Measurements from ENCODE around the gene KRTAP10-12. TPM values are rescaled to one million over a fixed set of nuclear protein-coding genes. Genes with fewer than 3 reads are reported as not detected.

Gene KRTAP10-12
- total RNA-seq, 1 experiment from 2014 or later = not detected

DNA sequence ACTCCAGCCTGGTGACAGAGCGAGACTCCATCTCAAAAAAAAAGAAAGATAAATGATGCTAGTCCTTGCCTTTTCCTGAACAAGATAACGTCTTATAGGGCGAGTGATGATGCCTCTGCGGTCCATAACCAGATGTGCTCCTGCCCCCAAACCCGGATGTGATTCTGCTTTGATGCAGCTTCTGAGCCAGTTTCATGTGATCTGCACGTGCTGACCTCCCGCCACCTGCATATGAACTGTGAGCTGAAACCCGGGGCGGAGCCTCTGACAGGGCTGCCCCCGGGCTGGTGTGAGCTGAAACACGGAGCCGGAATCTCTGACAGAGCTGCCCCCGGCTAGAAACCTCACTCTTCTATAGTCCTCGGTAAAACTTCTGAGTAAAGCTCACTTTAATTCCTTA lies 43.8 kb upstream of the KRTAP10-12 start:
- no peaks in the 10 kb centered on the region for H3K27me3 ChIP-seq (replicated peaks; ENCODE audit: insufficient read depth, low read depth, low read length, poor library complexity)
- no peaks in the 10 kb centered on the region for H3K9me3 ChIP-seq (ENCODE audit: low read depth, low read length, poor library complexity, severe bottlenecking)
- no peaks in the 10 kb centered on the region for H3K4me1 ChIP-seq (ENCODE audit: insufficient read depth, low read length, poor library complexity, severe bottlenecking)
- H3K4me3 ChIP-seq (ENCODE audit: low read depth, low read length, poor library complexity, severe bottlenecking) = no peak overlapping the region
- no peak for DNase-seq (ENCODE audit: low spot score)
- no TSS peak for BruUV-seq (replicated peaks)
- intact Hi-C loops (cut with micrococcal nuclease; ENCODE audit: unreplicated experiment) = no loop called here
- ChIA-PET CTCF (no interaction called here), POLR2A (ENCODE audit: low non-redundant PET) (interaction anchor here (0.6 kb wide), 1 partner anchor 140 kb away, joined by 4 read pairs; no protein-coding TSS in a partner anchor)
- H3K36me3 ChIP-seq (ENCODE audit: insufficient read depth, low read length, poor library complexity, severe bottlenecking) = no peaks in the 10 kb centered on the region
- TF ChIP-seq, protein P1, sequence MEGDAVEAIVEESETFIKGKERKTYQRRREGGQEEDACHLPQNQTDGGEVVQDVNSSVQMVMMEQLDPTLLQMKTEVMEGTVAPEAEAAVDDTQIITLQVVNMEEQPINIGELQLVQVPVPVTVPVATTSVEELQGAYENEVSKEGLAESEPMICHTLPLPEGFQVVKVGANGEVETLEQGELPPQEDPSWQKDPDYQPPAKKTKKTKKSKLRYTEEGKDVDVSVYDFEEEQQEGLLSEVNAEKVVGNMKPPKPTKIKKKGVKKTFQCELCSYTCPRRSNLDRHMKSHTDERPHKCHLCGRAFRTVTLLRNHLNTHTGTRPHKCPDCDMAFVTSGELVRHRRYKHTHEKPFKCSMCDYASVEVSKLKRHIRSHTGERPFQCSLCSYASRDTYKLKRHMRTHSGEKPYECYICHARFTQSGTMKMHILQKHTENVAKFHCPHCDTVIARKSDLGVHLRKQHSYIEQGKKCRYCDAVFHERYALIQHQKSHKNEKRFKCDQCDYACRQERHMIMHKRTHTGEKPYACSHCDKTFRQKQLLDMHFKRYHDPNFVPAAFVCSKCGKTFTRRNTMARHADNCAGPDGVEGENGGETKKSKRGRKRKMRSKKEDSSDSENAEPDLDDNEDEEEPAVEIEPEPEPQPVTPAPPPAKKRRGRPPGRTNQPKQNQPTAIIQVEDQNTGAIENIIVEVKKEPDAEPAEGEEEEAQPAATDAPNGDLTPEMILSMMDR (conservative IDR thresholded peaks at IDR 0.05; ENCODE audit: low read depth, low read length) = no peak
- TF ChIP-seq EZH2 (IDR thresholded peaks at IDR 0.05; ENCODE audit: borderline replicate concordance, low read depth, low read length, poor library complexity, severe bottlenecking) = no peak
- H3K27ac ChIP-seq (ENCODE audit: low read depth, low read length, poor library complexity, severe bottlenecking) = no peak overlapping the region

DNA sequence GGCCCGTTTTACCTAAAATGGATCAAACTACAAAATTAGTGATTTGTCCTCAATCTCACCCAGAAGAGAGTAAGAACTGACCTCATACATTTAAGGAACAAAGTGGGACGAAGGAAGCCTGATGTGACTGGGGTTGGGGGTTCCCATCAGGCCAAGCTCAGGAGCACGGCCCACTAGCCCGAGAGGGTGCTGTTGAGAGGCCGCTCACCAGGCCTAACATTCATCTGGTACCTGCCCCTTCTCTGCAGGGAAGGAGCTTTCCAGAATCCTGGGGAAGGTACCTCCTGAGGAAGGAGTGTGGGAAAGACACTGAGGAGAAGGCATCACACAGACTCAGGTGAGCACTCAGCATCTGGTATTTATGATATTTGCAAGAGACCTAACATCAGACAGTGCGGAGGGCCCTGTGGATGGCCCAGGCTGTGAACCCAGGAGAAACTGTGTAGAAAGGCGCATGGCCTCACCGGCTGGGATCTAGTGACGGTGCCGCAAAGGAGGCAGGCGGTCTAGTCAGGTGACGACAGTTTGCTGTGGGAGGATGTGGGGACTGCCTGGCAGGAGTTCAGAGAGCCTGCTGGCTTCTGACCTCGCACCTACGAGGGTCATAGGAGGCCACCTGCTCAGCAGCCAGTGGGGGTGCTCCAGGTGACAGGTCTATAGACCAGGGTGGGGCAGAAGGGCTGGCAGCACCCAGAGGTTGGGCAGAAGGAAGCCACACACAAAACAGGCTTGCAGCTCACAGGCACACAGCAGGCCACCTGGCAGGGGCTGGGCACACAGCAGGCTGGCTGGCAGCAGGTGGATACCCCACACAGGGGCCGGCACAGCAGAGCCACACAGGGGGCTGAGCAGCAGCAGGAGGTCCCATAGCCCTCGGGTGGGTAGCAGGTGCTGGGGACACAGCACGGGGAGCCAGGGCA lies 43.1 kb upstream of the KRTAP10-12 start:
- Histone ChIP-seq H3K4me1 (ENCODE audit: insufficient read depth, low read length, poor library complexity, severe bottlenecking) (no peaks in the 10 kb centered on the region), H3K36me3 (ENCODE audit: insufficient read depth, low read length, poor library complexity, severe bottlenecking) (no peaks in the 10 kb centered on the region), H3K27ac (ENCODE audit: low read depth, low read length, poor library complexity, severe bottlenecking) (no peak overlapping the region), H3K9me3 (ENCODE audit: low read depth, low read length, poor library complexity, severe bottlenecking) (no peaks in the 10 kb centered on the region), H3K27me3 (replicated peaks; ENCODE audit: insufficient read depth, low read depth, low read length, poor library complexity) (no peaks in the 10 kb centered on the region), H3K4me3 (ENCODE audit: low read depth, low read length, poor library complexity, severe bottlenecking) (no peak overlapping the region)
- no peak for DNase-seq (ENCODE audit: low spot score)
- TF ChIP-seq, protein P1 (conservative IDR thresholded peaks at IDR 0.05; ENCODE audit: low read depth, low read length) = no peak
- TF ChIP-seq EZH2 (IDR thresholded peaks at IDR 0.05; ENCODE audit: borderline replicate concordance, low read depth, low read length, poor library complexity, severe bottlenecking) = no peak
- intact Hi-C loops (cut with micrococcal nuclease; ENCODE audit: unreplicated experiment) = no loop called here
- ChIA-PET CTCF (no interaction called here), POLR2A (ENCODE audit: low non-redundant PET) (no interaction called here)
- BruUV-seq (replicated peaks) = no TSS peak

DNA sequence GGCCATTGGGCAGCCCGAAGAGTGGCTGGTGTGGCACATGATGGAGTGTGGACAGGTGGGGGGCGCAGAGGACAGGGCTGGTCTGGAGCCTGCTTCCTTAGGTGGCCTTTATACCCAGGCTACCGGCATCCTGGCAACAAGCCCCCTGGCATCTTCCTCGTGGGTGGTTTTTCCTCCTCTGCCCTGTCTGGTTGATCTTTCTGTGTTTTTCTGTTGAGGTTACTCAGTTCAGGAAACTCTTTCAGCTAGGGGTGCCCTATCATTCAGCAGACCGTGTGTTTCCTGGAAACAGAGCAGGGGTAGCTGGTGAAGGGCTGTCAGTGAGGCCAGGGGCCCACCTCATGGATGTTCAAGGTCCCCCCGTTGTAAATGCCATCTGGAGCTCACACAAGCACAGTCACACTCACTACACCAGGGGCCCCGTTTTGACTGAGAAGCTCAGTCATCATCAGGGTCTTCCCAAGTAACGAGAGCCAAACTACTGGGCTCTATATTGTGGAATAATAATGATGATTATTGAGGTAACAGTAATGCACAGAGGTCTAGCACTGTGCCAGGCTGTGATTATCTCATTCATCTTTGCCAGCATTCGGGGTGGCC lies 42.3 kb upstream of the KRTAP10-12 start, which contains the start of gene KRTAP12-4:
TSS of gene KRTAP12-4 (minus strand) at position 84 of the 600 bp plus-strand sequence. CDS start at position 39, 45 bp downstream.
- POLR2A ChIA-PET (ENCODE audit: low non-redundant PET) = no interaction called here
- no peaks in the 10 kb centered on the region for H3K27me3 ChIP-seq (replicated peaks; ENCODE audit: insufficient read depth, low read depth, low read length, poor library complexity)
- no peak within 1 kb of the TSS for H3K4me3 ChIP-seq (ENCODE audit: low read depth, low read length, poor library complexity, severe bottlenecking)
- DNase-seq (ENCODE audit: low spot score) = no peak
- intact Hi-C loops (cut with micrococcal nuclease; ENCODE audit: unreplicated experiment) = no loop called here
- BruUV-seq (replicated peaks) = no TSS peak
- no peak within 1 kb of the TSS for H3K27ac ChIP-seq (ENCODE audit: low read depth, low read length, poor library complexity, severe bottlenecking)
- CTCF ChIA-PET = no interaction called here
- H3K9me3 ChIP-seq (ENCODE audit: low read depth, low read length, poor library complexity, severe bottlenecking) = no peaks in the 10 kb centered on the region
- no peaks in the 10 kb centered on the region for H3K36me3 ChIP-seq (ENCODE audit: insufficient read depth, low read length, poor library complexity, severe bottlenecking)
- TF ChIP-seq, protein P1 (conservative IDR thresholded peaks at IDR 0.05; ENCODE audit: low read depth, low read length) = no peak
- no peak for TF ChIP-seq EZH2 (IDR thresholded peaks at IDR 0.05; ENCODE audit: borderline replicate concordance, low read depth, low read length, poor library complexity, severe bottlenecking)
- no peaks in the 10 kb centered on the region for H3K4me1 ChIP-seq (ENCODE audit: insufficient read depth, low read length, poor library complexity, severe bottlenecking)
